T-helper 17 cell (primary cell): ENCODE data around the gene SOHLH1. TPM values are rescaled to one million over a fixed set of nuclear protein-coding genes. Genes with fewer than 3 reads are reported as not detected.

Source experiments
- ATAC-seq: fragments of 150-1000 bp; cut with Tn5 transposase; 2 replicates; pipeline ENCODE4 v1.10.0; 2021; ENCODE audit warnings: mild to moderate bottlenecking, moderate library complexity
- DNase-seq, 3 donors: peaks; one replicate each; pipeline versions ENCODE4 v3.0.0 to v3.0.0-alpha.2; 2020 to 2021
- H3K9me3 ChIP-seq: one replicate; pipeline ENCODE4 v1.7.0; 2013; ENCODE audit warnings: low read length, mild to moderate bottlenecking; ENCODE audit not compliant: control insufficient read depth, poor library complexity, severe bottlenecking
- H3K27ac Mint-ChIP-seq: one replicate; pipeline ENCODE4 v1.8.0; 2022; ENCODE audit warnings: mild to moderate bottlenecking, moderate library complexity, mixed read lengths
- H3K27me3 Mint-ChIP-seq: one replicate; pipeline ENCODE4 v1.8.0; 2022; ENCODE audit warnings: mixed read lengths
- H3K36me3 Mint-ChIP-seq: one replicate; pipeline ENCODE4 v1.8.0; 2022; ENCODE audit warnings: low read depth, mixed read lengths
- H3K4me1 Mint-ChIP-seq: one replicate; pipeline ENCODE4 v1.8.0; 2022; ENCODE audit warnings: mild to moderate bottlenecking, mixed read lengths
- H3K4me3 Mint-ChIP-seq: one replicate; pipeline ENCODE4 v1.8.0; 2022; ENCODE audit warnings: mild to moderate bottlenecking, moderate library complexity, mixed read lengths
- total RNA-seq, 4 donors: library from RNA in 2 of 4; stranded (reverse) in 2 of 4; gene quantifications; one replicate each; pipeline ENCODE4 v1.2.3 and lab custom pipeline; 2022 to 2026

Gene SOHLH1
- total RNA-seq, 2 donors from 2014 or later, result not detected

- H3K9me3 ChIP-seq, result no peaks in the 10 kb centered on the region
Observed at GRCh38 chr9:135705376-135705775, 6.1 kb upstream of the SOHLH1 start.

DNA sequence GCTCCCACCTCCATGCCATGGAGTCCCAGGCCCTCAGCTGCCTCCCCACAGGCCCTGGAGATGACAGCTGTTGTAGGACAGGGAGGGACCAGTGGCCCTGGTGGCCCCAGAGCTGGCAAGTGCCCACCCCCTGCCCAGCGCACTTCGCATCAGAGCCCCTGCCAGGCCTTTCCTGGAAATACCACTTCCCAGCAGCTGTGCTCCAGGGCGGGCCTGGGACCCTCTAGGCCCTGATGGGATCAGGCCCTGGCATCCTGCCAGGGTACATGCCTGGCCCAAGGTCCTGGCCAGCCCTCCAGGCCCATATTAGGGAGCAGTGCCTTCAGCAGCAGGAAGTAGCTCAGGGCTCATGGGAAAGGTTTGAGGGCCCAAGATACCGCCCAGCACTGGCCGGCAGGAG is 5.2 kb upstream of the SOHLH1 start:
- H3K36me3 Mint-ChIP-seq, result no peaks in the 10 kb centered on the region
- ATAC-seq, result no peak

More at GRCh38 chr9:135705376-135705775, 6.1 kb upstream of the SOHLH1 start:
- H3K27me3 Mint-ChIP-seq, result peaks cover 16% of the 10 kb centered on the region
- no peak for DNase-seq
- no peak for ATAC-seq
- H3K4me3 Mint-ChIP-seq, result no peak overlapping the region
- peaks cover 2% of the 10 kb centered on the region for H3K4me1 Mint-ChIP-seq
- no peaks in the 10 kb centered on the region for H3K36me3 Mint-ChIP-seq
- H3K27ac Mint-ChIP-seq, result no peak overlapping the region

GRCh38 chr9:135703726-135704125 is 4.4 kb upstream of the SOHLH1 start:
- peak overlapping the region; percentile 75 for H3K4me3 Mint-ChIP-seq
- peaks cover 2% of the 10 kb centered on the region for H3K4me1 Mint-ChIP-seq
- no peak overlapping the region for H3K27ac Mint-ChIP-seq
- no peak for DNase-seq
- no peaks in the 10 kb centered on the region for H3K9me3 ChIP-seq
- H3K36me3 Mint-ChIP-seq, result no peaks in the 10 kb centered on the region
- no peak for ATAC-seq
- peaks cover 16% of the 10 kb centered on the region for H3K27me3 Mint-ChIP-seq

More for the DNA sequence above, 5.2 kb upstream of the SOHLH1 start:
- H3K4me3 Mint-ChIP-seq, result no peak overlapping the region
- no peaks in the 10 kb centered on the region for H3K9me3 ChIP-seq
- DNase-seq, result no peak
- peaks cover 16% of the 10 kb centered on the region for H3K27me3 Mint-ChIP-seq
- no peak overlapping the region for H3K27ac Mint-ChIP-seq
- H3K4me1 Mint-ChIP-seq, result peaks cover 2% of the 10 kb centered on the region

DNA sequence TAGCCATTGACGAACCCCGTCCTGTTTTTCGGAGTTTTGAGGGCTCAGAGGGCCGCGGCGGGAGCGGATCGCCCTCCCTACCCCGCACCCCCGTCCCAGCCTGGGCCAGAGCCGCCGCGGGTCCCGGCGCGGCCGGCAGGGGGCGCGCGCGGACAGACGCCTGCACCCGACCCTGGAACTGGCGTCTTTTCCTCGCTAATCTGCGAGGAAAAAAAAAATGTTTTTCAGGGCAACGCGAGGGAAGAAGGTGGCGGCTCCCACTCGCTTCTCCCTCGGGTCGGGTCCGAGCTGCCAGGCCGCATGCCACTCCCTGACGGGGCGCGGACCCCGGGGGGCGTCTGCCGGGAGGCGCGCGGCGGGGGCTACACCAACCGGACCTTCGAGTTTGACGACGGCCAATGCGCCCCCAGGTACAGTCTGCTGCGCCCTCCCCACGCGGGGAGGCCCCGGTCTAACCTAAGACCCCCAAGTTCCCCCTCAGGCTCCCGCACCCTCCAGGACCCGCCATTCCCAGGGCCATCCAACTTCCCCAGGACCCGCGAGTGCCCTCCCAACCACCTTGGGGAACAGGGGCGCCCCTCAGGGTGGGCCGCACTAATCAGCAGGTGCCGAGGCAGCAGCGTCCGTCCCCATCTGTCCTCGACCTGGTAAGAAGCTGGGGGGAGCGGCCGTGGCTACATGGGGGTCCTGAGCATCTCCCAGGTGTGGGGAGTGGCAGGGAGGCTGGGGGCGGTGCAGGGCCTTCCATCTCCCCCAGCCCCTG is 2.9 kb upstream of the SOHLH1 start, which contains the start of gene KCNT1:
Gene KCNT1 (plus strand): TSS at position 227 of the 763 bp plus-strand sequence. CDS start 74 bp downstream, at position 301.
- no peaks in the 10 kb centered on the region for H3K9me3 ChIP-seq
- DNase-seq (peak; percentile 44 to 59 (median 50)), ATAC-seq (peak; percentile 71)
- no peaks in the 10 kb centered on the region for H3K36me3 Mint-ChIP-seq
- no peak within 1 kb of the TSS for H3K27ac Mint-ChIP-seq
- H3K27me3 Mint-ChIP-seq, result peaks cover 12% of the 10 kb centered on the region
- no peak within 1 kb of the TSS for H3K4me3 Mint-ChIP-seq
- no peaks in the 10 kb centered on the region for H3K4me1 Mint-ChIP-seq

DNA sequence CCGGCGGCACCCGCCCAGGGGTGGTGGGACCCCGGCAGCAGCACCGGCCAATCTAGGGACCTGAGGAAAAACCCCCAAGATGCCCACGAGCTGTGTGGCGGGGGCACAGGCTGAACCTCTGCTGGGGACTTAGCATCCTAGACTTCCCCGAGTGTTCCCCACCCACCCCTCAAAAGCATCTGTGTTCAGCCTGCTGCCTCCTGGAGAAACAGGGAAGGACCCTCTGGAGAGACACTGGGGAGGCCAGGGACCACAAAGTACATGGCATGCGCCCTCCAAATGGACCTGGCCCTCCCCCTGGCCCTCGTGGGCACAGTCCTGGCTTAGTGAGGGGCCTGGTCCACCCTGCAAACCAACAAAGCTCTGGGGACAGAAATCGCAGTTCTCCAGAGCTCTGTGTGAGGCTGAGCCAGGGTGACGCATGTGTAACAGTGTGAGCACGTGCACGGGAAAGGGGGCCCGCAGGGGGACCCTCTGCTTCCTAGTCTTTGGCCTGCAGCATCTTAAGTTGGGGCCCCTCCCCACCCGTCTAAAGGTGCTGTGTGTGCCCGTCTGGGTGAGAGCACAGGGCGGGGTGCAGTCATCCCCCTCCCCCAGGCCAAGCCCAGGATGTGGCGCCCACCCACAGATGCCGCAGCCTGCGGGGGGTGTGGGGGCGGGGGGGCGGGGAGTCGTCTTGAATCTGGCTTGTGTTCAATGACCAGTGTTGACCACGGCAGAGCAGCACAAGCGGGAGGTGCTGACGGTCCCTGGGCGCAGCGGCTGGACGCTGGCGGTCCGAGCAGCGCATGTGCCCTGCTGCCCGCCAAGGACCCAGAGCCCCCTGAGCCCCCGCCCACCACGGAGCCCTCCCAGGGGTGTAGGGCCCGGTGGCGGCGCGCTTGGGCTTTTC is 2.0 kb upstream of the SOHLH1 start:
- Mint-ChIP-seq H3K36me3 (no peaks in the 10 kb centered on the region), H3K4me3 (no peak overlapping the region), H3K4me1 (no peaks in the 10 kb centered on the region), H3K27ac (no peak overlapping the region), H3K27me3 (peaks cover 12% of the 10 kb centered on the region)
- no peaks in the 10 kb centered on the region for H3K9me3 ChIP-seq
- peak; percentile 39 for ATAC-seq
- no peak for DNase-seq

DNA sequence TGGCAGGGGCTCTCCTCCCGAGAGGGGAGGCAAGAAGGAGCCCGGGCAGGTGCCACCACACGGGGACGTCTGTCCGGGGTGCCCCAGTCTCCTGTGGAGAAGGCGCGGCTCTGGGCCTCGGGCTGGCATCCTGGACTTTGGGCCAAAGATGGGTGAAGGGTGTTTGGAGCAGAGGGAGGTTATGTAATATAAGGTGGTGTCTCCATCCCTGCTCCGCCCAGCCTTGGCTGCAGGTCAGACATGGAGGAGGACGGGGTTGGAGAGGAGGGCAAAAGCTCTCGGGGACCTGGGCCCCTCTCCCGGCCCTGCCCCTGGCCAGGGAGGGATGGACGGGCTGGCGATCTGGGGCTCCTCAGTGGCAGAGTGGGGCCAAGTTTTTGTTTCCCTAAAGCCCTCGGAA is 1.2 kb upstream of the SOHLH1 start:
- ATAC-seq, result no peak
- H3K4me1 Mint-ChIP-seq, result no peaks in the 10 kb centered on the region

GRCh38 chr9:135698767-135699166 is 514 bp downstream of the SOHLH1 start:
- DNase-seq (no peak), ATAC-seq (no peak)
- Mint-ChIP-seq H3K4me3 (no peak overlapping the region), H3K27me3 (peaks cover 6% of the 10 kb centered on the region), H3K36me3 (no peaks in the 10 kb centered on the region), H3K27ac (no peak overlapping the region), H3K4me1 (no peaks in the 10 kb centered on the region)
- no peaks in the 10 kb centered on the region for H3K9me3 ChIP-seq

More for the DNA sequence above, 1.2 kb upstream of the SOHLH1 start:
- no peak overlapping the region for H3K27ac Mint-ChIP-seq
- H3K36me3 Mint-ChIP-seq, result no peaks in the 10 kb centered on the region
- H3K9me3 ChIP-seq, result no peaks in the 10 kb centered on the region
- H3K27me3 Mint-ChIP-seq, result peaks cover 12% of the 10 kb centered on the region
- DNase-seq, result no peak
- no peak overlapping the region for H3K4me3 Mint-ChIP-seq

- no peak overlapping the region for H3K4me3 Mint-ChIP-seq
- no peak overlapping the region for H3K27ac Mint-ChIP-seq
- H3K4me1 Mint-ChIP-seq, result no peaks in the 10 kb centered on the region
- ATAC-seq (no peak), DNase-seq (no peak)
- no peaks in the 10 kb centered on the region for H3K9me3 ChIP-seq
- peaks cover 11% of the 10 kb centered on the region for H3K27me3 Mint-ChIP-seq
- no peaks in the 10 kb centered on the region for H3K36me3 Mint-ChIP-seq
Observed at GRCh38 chr9:135698236-135698635, 1.0 kb downstream of the SOHLH1 start.

DNA sequence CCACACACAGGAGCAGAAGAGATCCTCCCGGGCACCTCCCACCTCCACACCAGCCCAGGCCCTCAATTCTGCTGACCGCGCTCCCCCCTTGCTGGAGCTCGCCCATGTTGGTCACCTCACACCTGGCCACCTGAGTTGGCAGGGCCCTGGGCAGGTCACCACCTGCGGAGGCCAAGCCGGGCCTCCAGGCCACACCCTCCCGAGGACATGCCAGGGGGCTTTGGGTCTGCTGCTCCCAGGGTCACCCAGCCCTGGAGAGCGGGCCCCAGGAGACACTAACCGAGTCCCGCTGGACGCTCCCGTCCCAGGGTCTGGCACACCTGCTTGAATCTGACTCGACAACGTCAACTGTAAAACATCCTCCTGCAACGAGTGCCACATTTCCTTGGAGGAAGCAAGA is 2.1 kb downstream of the SOHLH1 start:
- no peaks in the 10 kb centered on the region for H3K36me3 Mint-ChIP-seq
- H3K9me3 ChIP-seq, result no peaks in the 10 kb centered on the region
- H3K27me3 Mint-ChIP-seq, result peaks cover 18% of the 10 kb centered on the region
- DNase-seq, result no peak
- H3K4me1 Mint-ChIP-seq, result no peaks in the 10 kb centered on the region
- no peak overlapping the region for H3K4me3 Mint-ChIP-seq
- ATAC-seq, result no peak
- no peak overlapping the region for H3K27ac Mint-ChIP-seq

DNA sequence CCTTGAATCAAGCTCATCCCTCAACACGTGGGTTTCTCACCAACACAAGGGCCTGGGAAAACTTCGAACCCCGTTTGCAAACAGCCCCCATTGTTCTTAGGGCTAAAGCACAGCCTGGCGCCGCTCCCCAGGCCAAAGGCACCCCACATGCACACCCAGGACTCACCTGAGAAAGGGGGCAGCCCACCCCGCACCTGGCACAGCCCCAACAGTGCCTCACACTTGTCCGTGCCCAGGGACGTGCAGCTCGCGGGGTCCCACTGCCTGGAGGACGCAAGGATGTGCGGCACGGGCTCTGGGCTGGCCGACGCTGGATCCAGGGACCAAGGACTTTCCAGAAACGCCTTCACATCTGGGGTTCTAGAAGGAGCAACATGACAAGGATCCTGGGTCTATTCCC is 2.8 kb downstream of the SOHLH1 start:
- peaks cover 2% of the 10 kb centered on the region for H3K36me3 Mint-ChIP-seq
- DNase-seq (no peak), ATAC-seq (no peak)
- H3K4me1 Mint-ChIP-seq, result no peaks in the 10 kb centered on the region
- no peak overlapping the region for H3K27ac Mint-ChIP-seq
- H3K4me3 Mint-ChIP-seq, result no peak overlapping the region
- peaks cover 24% of the 10 kb centered on the region for H3K27me3 Mint-ChIP-seq
- H3K9me3 ChIP-seq, result no peaks in the 10 kb centered on the region

- peaks cover 2% of the 10 kb centered on the region for H3K36me3 Mint-ChIP-seq
- H3K4me3 Mint-ChIP-seq, result no peak overlapping the region
- H3K9me3 ChIP-seq, result no peaks in the 10 kb centered on the region
- no peak for DNase-seq
- no peak for ATAC-seq
- no peak overlapping the region for H3K27ac Mint-ChIP-seq
- H3K27me3 Mint-ChIP-seq, result peaks cover 24% of the 10 kb centered on the region
- peaks cover 2% of the 10 kb centered on the region for H3K4me1 Mint-ChIP-seq
Observed at GRCh38 chr9:135695642-135696041, 3.6 kb downstream of the SOHLH1 start.

DNA sequence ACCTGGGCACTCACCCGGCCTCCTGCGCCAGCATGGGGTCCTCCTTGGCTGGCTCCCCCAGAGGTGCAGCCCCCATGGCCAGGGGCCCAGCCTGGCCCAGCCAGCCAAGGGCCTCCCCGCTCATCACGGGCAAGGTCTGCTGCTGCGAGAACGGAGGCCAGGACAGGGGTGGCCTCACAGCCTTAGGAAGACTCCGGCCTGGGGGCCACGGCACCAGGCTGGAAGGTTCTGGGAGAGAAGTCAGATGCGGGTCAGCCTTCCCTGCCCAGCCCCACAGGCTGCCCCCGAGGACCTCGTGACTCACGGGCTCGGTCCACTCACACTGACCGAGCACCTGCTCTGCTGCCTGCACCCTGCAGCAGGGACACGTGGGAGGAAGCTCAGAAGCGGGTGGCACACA is 4.2 kb downstream of the SOHLH1 start:
- no peak for ATAC-seq
- DNase-seq, result no peak
- peaks cover 2% of the 10 kb centered on the region for H3K4me1 Mint-ChIP-seq
- H3K27ac Mint-ChIP-seq, result no peak overlapping the region
- H3K36me3 Mint-ChIP-seq, result peaks cover 2% of the 10 kb centered on the region
- no peaks in the 10 kb centered on the region for H3K9me3 ChIP-seq
- H3K4me3 Mint-ChIP-seq, result no peak overlapping the region
- peaks cover 24% of the 10 kb centered on the region for H3K27me3 Mint-ChIP-seq

DNA sequence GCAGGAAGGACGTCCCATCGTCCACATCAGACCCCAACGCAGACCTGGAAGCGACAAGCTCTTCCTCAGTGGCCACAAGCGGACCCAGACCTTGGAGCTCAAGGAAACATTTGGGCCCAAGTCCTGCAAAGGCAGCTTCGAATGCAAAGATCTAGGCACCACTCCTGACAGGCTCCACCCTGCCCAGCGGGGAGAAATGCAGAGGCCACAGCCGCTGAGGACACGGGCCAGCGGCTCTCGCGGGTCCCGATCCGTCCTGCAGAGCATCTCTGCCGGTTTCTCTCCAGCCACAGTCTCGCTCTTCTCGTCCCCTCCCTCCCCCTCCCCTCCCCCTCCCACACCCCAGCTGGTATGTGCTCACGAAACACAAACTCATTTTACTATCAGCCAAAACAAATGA is 4.9 kb downstream of the SOHLH1 start:
- DNase-seq (no peak), ATAC-seq (no peak)
- H3K9me3 ChIP-seq, result no peaks in the 10 kb centered on the region
- Mint-ChIP-seq H3K4me1 (peaks cover 2% of the 10 kb centered on the region), H3K27ac (no peak overlapping the region), H3K27me3 (peaks cover 24% of the 10 kb centered on the region), H3K4me3 (no peak overlapping the region), H3K36me3 (peaks cover 2% of the 10 kb centered on the region)
